GM23338 (cell line): Measurements from ENCODE around the gene SLC7A5. TPM values are rescaled to one million over a fixed set of nuclear protein-coding genes. Genes with fewer than 3 reads are reported as not detected.
A peak's percentile ranks its signal among the peaks of the same experiment; 100 is the strongest.
"Not testable (repeated sequence)": the region's sequence is repeated elsewhere in the genome, so short reads cannot be mapped to it uniquely, and the experiment has no call there.

ENCODE experiments used
- ATAC-seq: fragments of 200-7000 bp; cut with Tn5 transposase; 3 replicates; pipeline ENCODE4 v1.9.1; 2020
- DNase-seq: peaks from one replicate; pipeline ENCODE4 v3.0.0-alpha.2; 2015; ENCODE audit warnings: low spot score
- H2AFZ ChIP-seq: fragments of 200-600 bp; sonication (generic); 2 replicates; pipeline ENCODE4 v1.8.0; 2016; ENCODE audit warnings: antibody characterized with exemption, mild to moderate bottlenecking, moderate library complexity
- H3F3A ChIP-seq: fragments of 200-600 bp; sonication (generic); replicated peaks from 2 replicates; pipeline ENCODE4 v1.8.0; 2017; ENCODE audit warnings: antibody characterized with exemption, mixed run types, low read depth
- H3K27ac ChIP-seq: fragments of 200-600 bp; sonication (generic); 2 replicates; pipeline ENCODE4 v1.6.1; 2016; ENCODE audit warnings: low read depth
- H3K27me3 ChIP-seq: fragments of 200-600 bp; sonication (generic); 2 replicates; pipeline ENCODE4 v1.8.0; 2016; ENCODE audit warnings: mild to moderate bottlenecking, mixed run types, moderate library complexity; ENCODE audit not compliant: insufficient read depth
- H3K36me3 ChIP-seq: fragments of 200-600 bp; sonication (generic); 2 replicates; pipeline ENCODE4 v1.8.0; 2016; ENCODE audit warnings: mild to moderate bottlenecking; ENCODE audit not compliant: insufficient read depth
- H3K4me1 ChIP-seq: fragments of 200-600 bp; sonication (generic); 2 replicates; pipeline ENCODE4 v1.8.0; 2016; ENCODE audit warnings: mild to moderate bottlenecking, moderate library complexity; ENCODE audit not compliant: insufficient read depth
- H3K4me2 ChIP-seq: fragments of 200-600 bp; sonication (generic); 2 replicates; pipeline ENCODE4 v1.7.1; 2017; ENCODE audit warnings: mixed run types
- H3K4me3 ChIP-seq: fragments of 200-600 bp; sonication (generic); 2 replicates; pipeline ENCODE4 v1.6.1; 2016; ENCODE audit warnings: mixed run types
- H3K79me2 ChIP-seq: fragments of 200-600 bp; sonication (generic); replicated peaks from 2 replicates; pipeline ENCODE4 v1.8.0; 2017; ENCODE audit warnings: mild to moderate bottlenecking; ENCODE audit not compliant: insufficient read depth
- H3K9me2 ChIP-seq: fragments of 200-600 bp; sonication (generic); 2 replicates; pipeline ENCODE4 v1.8.0; 2017; ENCODE audit not compliant: insufficient read depth
- H4K20me1 ChIP-seq: fragments of 200-600 bp; sonication (generic); replicated peaks from 2 replicates; pipeline ENCODE4 v1.8.0; 2017; ENCODE audit warnings: mild to moderate bottlenecking; ENCODE audit not compliant: insufficient read depth
- H3K27ac Mint-ChIP-seq: 2 replicates; pipeline ENCODE4 v1.8.0; 2020; ENCODE audit warnings: inconsistent platforms, mild to moderate bottlenecking, moderate library complexity, mixed read lengths
- H3K27me3 Mint-ChIP-seq: 3 replicates; pipeline ENCODE4 v1.8.0; 2022; ENCODE audit warnings: low read depth, mild to moderate bottlenecking, moderate library complexity, mixed read lengths, inconsistent platforms; ENCODE audit not compliant: insufficient read depth, poor library complexity
- H3K36me3 Mint-ChIP-seq: 3 replicates; pipeline ENCODE4 v1.8.0; 2021; ENCODE audit warnings: low read depth, mild to moderate bottlenecking, inconsistent platforms, moderate library complexity, mixed read lengths
- H3K4me1 Mint-ChIP-seq: 3 replicates; pipeline ENCODE4 v1.8.0; 2020; ENCODE audit warnings: mild to moderate bottlenecking, inconsistent platforms, mixed read lengths
- H3K4me3 Mint-ChIP-seq: 3 replicates; pipeline ENCODE4 v1.8.0; 2021; ENCODE audit warnings: moderate library complexity, mild to moderate bottlenecking, inconsistent platforms, mixed read lengths
- H3K9me3 Mint-ChIP-seq: 3 replicates; pipeline ENCODE4 v1.8.0; 2020; ENCODE audit warnings: moderate library complexity, mild to moderate bottlenecking, inconsistent platforms, mixed read lengths
- polyA plus RNA-seq: library from polyadenylated mRNA; unstranded; fragments of >200 nt; fragmentation: Nextera tagmentation; extraction: Ambion mirVana; gene quantifications from 2 replicates; pipeline ENCODE4 v1.2.1, GENCODE V29; 2016
- total RNA-seq: library from RNA; depleted of rRNA; stranded (reverse); fragments of >200 nt; shearing (Covaris generic); gene quantifications from 2 replicates; pipeline ENCODE4 v1.2.3, GENCODE V29; 2014
- TF ChIP-seq, protein P1 (sequence below), 2 experiments: fragments of 200-600 bp in 1 of 2; sonication (generic) in 1 of 2; conservative IDR thresholded peaks; 2 replicates each; pipeline versions ENCODE4 v1.5.1 to v1.6.1; 2016 to 2017; ENCODE audit warnings: antibody characterized with exemption in 2 of 2, low read depth in 2 of 2, mild to moderate bottlenecking in 2 of 2, moderate library complexity in 1 of 2

Gene SLC7A5
- total and polyA plus RNA-seq, 2 experiments from 2014 or later, result 107 to 386 TPM

- not testable (repeated sequence) for H3K9me2 ChIP-seq, H2AFZ ChIP-seq, H3K4me2 ChIP-seq, H3K4me3 ChIP-seq, H3K27ac ChIP-seq, H4K20me1 ChIP-seq, H3K27ac Mint-ChIP-seq, H3K27me3 ChIP-seq, H3K36me3 Mint-ChIP-seq, H3K27me3 Mint-ChIP-seq, H3F3A ChIP-seq, H3K79me2 ChIP-seq, H3K36me3 ChIP-seq, H3K4me1 ChIP-seq, H3K9me3 Mint-ChIP-seq, H3K4me1 Mint-ChIP-seq, H3K4me3 Mint-ChIP-seq
- DNase-seq (peak; percentile 57), ATAC-seq (peak; percentile 62)
- TF ChIP-seq, protein P1, sequence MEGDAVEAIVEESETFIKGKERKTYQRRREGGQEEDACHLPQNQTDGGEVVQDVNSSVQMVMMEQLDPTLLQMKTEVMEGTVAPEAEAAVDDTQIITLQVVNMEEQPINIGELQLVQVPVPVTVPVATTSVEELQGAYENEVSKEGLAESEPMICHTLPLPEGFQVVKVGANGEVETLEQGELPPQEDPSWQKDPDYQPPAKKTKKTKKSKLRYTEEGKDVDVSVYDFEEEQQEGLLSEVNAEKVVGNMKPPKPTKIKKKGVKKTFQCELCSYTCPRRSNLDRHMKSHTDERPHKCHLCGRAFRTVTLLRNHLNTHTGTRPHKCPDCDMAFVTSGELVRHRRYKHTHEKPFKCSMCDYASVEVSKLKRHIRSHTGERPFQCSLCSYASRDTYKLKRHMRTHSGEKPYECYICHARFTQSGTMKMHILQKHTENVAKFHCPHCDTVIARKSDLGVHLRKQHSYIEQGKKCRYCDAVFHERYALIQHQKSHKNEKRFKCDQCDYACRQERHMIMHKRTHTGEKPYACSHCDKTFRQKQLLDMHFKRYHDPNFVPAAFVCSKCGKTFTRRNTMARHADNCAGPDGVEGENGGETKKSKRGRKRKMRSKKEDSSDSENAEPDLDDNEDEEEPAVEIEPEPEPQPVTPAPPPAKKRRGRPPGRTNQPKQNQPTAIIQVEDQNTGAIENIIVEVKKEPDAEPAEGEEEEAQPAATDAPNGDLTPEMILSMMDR (conservative IDR thresholded peaks at IDR 0.05; ENCODE audit: low read depth in 2 of 2), result peak; percentile 67 to 87
Measured at GRCh38 chr16:87889762-87890161, 20.5 kb upstream of the SLC7A5 start.

- not testable (repeated sequence) for H3K9me2 ChIP-seq, H3K79me2 ChIP-seq, DNase-seq, H3K27me3 Mint-ChIP-seq, H3K4me3 ChIP-seq, H3K27ac Mint-ChIP-seq, H3F3A ChIP-seq, H3K4me3 Mint-ChIP-seq, H3K36me3 ChIP-seq, H3K4me1 Mint-ChIP-seq, H3K9me3 Mint-ChIP-seq, H3K4me2 ChIP-seq, H3K36me3 Mint-ChIP-seq, H3K27ac ChIP-seq, H3K4me1 ChIP-seq, ATAC-seq, H3K27me3 ChIP-seq, H4K20me1 ChIP-seq, H2AFZ ChIP-seq
Measured at GRCh38 chr16:87888346-87888745, 19.0 kb upstream of the SLC7A5 start.

DNA sequence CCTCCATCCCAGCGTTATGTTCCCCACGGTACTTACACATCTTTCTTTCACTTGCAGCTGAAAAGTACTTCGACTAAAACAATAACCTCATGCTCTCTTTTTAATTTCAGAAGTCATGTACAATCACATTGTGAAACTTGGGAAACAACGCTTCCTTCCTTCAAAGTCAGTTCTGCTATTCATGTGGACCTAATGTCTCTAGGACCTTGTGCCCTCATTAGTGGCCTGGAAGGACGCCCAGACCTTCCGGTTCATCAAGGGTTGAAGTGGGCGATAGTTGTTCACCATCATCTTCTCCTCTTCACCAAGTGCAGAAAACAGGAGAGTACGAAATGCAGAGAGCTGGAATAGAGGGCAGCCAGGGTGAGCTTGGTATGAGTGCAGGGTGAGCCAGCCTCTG, 18.6 kb upstream of the SLC7A5 start:
- H3K4me1 ChIP-seq, H3K4me2 ChIP-seq, H3K36me3 Mint-ChIP-seq, H3K27ac Mint-ChIP-seq, H3K27ac ChIP-seq, H3K4me1 Mint-ChIP-seq, ATAC-seq, H3K27me3 ChIP-seq, H2AFZ ChIP-seq, H3K79me2 ChIP-seq, H3K9me3 Mint-ChIP-seq, H3K4me3 Mint-ChIP-seq, H3K9me2 ChIP-seq, H4K20me1 ChIP-seq, H3K36me3 ChIP-seq, DNase-seq, H3K4me3 ChIP-seq, H3F3A ChIP-seq, H3K27me3 Mint-ChIP-seq: not testable (repeated sequence)

DNA sequence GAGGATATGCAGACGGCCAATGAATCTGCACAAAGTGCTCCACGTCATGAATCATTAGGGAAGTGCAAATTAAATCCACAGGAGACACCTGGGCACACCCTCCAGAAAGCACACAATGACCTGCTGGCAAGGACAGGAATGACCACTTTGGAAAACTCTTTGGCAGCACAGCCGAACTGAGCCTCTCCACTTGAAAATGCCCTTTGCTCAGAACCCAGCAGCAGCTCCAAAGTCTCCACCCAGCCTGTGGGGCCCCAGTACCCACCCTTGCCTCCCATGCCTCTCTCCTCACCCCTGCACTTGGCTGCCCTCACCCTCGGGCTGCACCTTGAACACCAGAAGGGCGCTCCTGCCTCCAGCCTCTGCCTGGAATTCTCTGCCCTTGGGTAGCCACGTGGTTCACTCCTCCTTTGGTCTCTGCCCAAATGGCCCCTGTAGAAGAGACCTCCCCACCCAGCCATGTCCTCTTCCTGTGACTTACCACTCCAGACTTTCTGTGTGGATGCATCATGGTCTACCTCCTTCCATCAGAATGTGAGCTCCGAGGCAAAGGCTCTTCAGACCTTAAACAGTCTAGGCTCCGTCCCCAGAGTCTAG, 16.2 kb upstream of the SLC7A5 start:
- not testable (repeated sequence) for H3K27me3 ChIP-seq, H3K9me2 ChIP-seq, H3K27ac Mint-ChIP-seq, H3K4me1 ChIP-seq, ATAC-seq, H3K27ac ChIP-seq, H3K79me2 ChIP-seq, H3K9me3 Mint-ChIP-seq, H3K4me2 ChIP-seq, H4K20me1 ChIP-seq, H3K36me3 Mint-ChIP-seq, DNase-seq, H3K4me3 Mint-ChIP-seq, H2AFZ ChIP-seq, H3K36me3 ChIP-seq, H3F3A ChIP-seq, H3K4me3 ChIP-seq
- H3K27me3 Mint-ChIP-seq, result peaks cover 13% of the 10 kb centered on the region
- H3K4me1 Mint-ChIP-seq, result peaks cover 23% of the 10 kb centered on the region
